Measurements from ENCODE around the gene AGBL4. TPM values are rescaled to one million over a fixed set of nuclear protein-coding genes. Genes with fewer than 3 reads are reported as not detected.
A peak's percentile ranks its signal among the peaks of the same experiment; 100 is the strongest.

AGBL4 gene
- total and polyA plus RNA-seq, 2 of the 4 experiments (the other 2 are of a cell fraction): not detected

GRCh38 chr1:48943826-48944225, 1079.9 kb downstream of the AGBL4 start:
- ChIA-PET CTCF (no interaction called here), POLR2A (ENCODE audit: unreplicated experiment) (no interaction called here)
- intact Hi-C loops (cut with micrococcal nuclease) (no loop called here), in situ Hi-C loops (cut with MboI; ENCODE audit: low sequenced_read_pairs) (no loop called here), dilution Hi-C loops (cut with HindIII; ENCODE audit: low sequenced_read_pairs, unreplicated experiment) (no loop called here)
- H2AK5ac ChIP-seq (ENCODE audit: low read depth, low read length): no peak overlapping the region
- no peak overlapping the region for H2AK9ac ChIP-seq (replicated peaks; ENCODE audit: low read depth, low read length, poor library complexity)
- H3K14ac ChIP-seq (replicated peaks; ENCODE audit: low read depth, low read length): no peak overlapping the region
- H3K4me3 ChIP-seq (ENCODE audit: insufficient read depth, low read depth, low read length): no peak overlapping the region
- no peak overlapping the region for H3K23ac ChIP-seq (ENCODE audit: low read depth, low read length)
- WGBS, 2 experiments (ENCODE audit: extremely low coverage in 2 of 2, insufficient read length in 1 of 2): no CpG with 5 or more reads among the region's 5 CpGs
- H3K79me1 ChIP-seq (ENCODE audit: low read depth in 1 of 2, low read length in 2 of 2): no peaks in the 10 kb centered on the region
- no peak overlapping the region for H3K4ac ChIP-seq (ENCODE audit: low read depth, low read length)
- no peak for ATAC-seq (ENCODE audit: low read depth)
- H3K9me3 ChIP-seq (ENCODE audit: control insufficient read depth, insufficient read depth, low read length): peaks cover 15% of the 10 kb centered on the region
- no peak overlapping the region for H2BK5ac ChIP-seq (ENCODE audit: low read depth, low read length, poor library complexity, severe bottlenecking)
- no peak overlapping the region for H2BK20ac ChIP-seq (ENCODE audit: low read depth, low read length)
- no peaks in the 10 kb centered on the region for H3K9me1 ChIP-seq (ENCODE audit: insufficient read depth, low read length)
- H3K27me3 ChIP-seq (ENCODE audit: control insufficient read depth, insufficient read depth, low read length): no peaks in the 10 kb centered on the region
- H3K36me3 ChIP-seq (ENCODE audit: control insufficient read depth, insufficient read depth, low read length): no peaks in the 10 kb centered on the region
- no peak for TF ChIP-seq POLR2A (IDR thresholded peaks at IDR 0.05; ENCODE audit: low read depth, low read length)
- peak; percentile 60 for TF ChIP-seq CEBPB (IDR thresholded peaks at IDR 0.05; ENCODE audit: low read depth, low read length)
- DNase-seq: no peak
- no TSS peak for BruUV-seq (replicated peaks)
- no peak overlapping the region for H2BK15ac ChIP-seq (ENCODE audit: low read depth, low read length)
- no peak overlapping the region for H2AFZ ChIP-seq (replicated peaks; ENCODE audit: low read length, poor library complexity)
- H3K9ac ChIP-seq (ENCODE audit: low read depth, low read length): no peak overlapping the region
- no peaks in the 10 kb centered on the region for H4K20me1 ChIP-seq (ENCODE audit: insufficient read depth, low read length)
- H3K4me2 ChIP-seq (ENCODE audit: low read depth, low read length): no peak overlapping the region
- H4K8ac ChIP-seq (ENCODE audit: low read depth in 2 of 2, low read length in 2 of 2): no peak overlapping the region
- H3K27ac ChIP-seq (ENCODE audit: insufficient read depth, low read length): no peak overlapping the region
- no peak overlapping the region for H4K91ac ChIP-seq (ENCODE audit: insufficient read depth, low read depth, low read length)
- no peak overlapping the region for H2BK120ac ChIP-seq (ENCODE audit: low read depth, low read length)
- H3K56ac ChIP-seq (ENCODE audit: extremely low read depth, insufficient read depth, low read length): no peak overlapping the region
- H3K18ac ChIP-seq (ENCODE audit: low read depth, low read length): no peak overlapping the region
- no peak overlapping the region for H4K5ac ChIP-seq (ENCODE audit: low read depth, low read length)
- no peaks in the 10 kb centered on the region for H3K4me1 ChIP-seq (ENCODE audit: control insufficient read depth, insufficient read depth, low read length)
